ENCODE results near the gene AVPR2. TPM values are rescaled to one million over a fixed set of nuclear protein-coding genes. Genes with fewer than 3 reads are reported as not detected.

AVPR2 gene
- polyA plus RNA-seq, 1 experiment: not detected

- TF ChIP-seq, protein P1, sequence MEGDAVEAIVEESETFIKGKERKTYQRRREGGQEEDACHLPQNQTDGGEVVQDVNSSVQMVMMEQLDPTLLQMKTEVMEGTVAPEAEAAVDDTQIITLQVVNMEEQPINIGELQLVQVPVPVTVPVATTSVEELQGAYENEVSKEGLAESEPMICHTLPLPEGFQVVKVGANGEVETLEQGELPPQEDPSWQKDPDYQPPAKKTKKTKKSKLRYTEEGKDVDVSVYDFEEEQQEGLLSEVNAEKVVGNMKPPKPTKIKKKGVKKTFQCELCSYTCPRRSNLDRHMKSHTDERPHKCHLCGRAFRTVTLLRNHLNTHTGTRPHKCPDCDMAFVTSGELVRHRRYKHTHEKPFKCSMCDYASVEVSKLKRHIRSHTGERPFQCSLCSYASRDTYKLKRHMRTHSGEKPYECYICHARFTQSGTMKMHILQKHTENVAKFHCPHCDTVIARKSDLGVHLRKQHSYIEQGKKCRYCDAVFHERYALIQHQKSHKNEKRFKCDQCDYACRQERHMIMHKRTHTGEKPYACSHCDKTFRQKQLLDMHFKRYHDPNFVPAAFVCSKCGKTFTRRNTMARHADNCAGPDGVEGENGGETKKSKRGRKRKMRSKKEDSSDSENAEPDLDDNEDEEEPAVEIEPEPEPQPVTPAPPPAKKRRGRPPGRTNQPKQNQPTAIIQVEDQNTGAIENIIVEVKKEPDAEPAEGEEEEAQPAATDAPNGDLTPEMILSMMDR (IDR thresholded peaks at IDR 0.05; ENCODE audit: low read depth, low read length): peak; percentile 29
- H3K9me3 ChIP-seq (ENCODE audit: control insufficient read depth, insufficient read depth, low read length): no peaks in the 10 kb centered on the region
- peaks cover 2% of the 10 kb centered on the region for H3K27me3 ChIP-seq (ENCODE audit: control insufficient read depth, insufficient read depth, low read length)
- CTCF ChIA-PET: interaction anchor here (0.7 to 1.7 kb wide), 4 partner anchors 17 to 164 kb away, joined by 3 to 5 read pairs (median 4); partner anchors contain the start of genes PLXNB3 and RENBP
- peak overlapping the region; percentile 62 for H3K4me3 ChIP-seq (ENCODE audit: low read depth, low read length)
- POLR2A ChIA-PET: interaction anchor here (0.6 to 0.8 kb wide), 3 partner anchors 18 to 162 kb away, joined by 3 to 4 read pairs (median 3); no protein-coding TSS in a partner anchor
- H3K27ac ChIP-seq (ENCODE audit: low read depth, low read length): peak overlapping the region; percentile 77
- DNase-seq (ENCODE audit: low read depth, low spot score): peak; percentile 94
Observed at GRCh38 chrX:153927922-153928760, 23.7 kb downstream of the AVPR2 start.

- Histone ChIP-seq H3K9me3 (ENCODE audit: control insufficient read depth, insufficient read depth, low read length) (no peaks in the 10 kb centered on the region), H3K4me3 (ENCODE audit: low read depth, low read length) (no peak overlapping the region), H3K27me3 (ENCODE audit: control insufficient read depth, insufficient read depth, low read length) (peaks cover 2% of the 10 kb centered on the region), H3K27ac (ENCODE audit: low read depth, low read length) (peak overlapping the region; percentile 21)
- TF ChIP-seq, protein P1 (IDR thresholded peaks at IDR 0.05; ENCODE audit: low read depth, low read length): no peak
- DNase-seq (ENCODE audit: low read depth, low spot score): no peak
- ChIA-PET CTCF (interaction anchor here (0.7 to 1.7 kb wide), 3 partner anchors 18 to 165 kb away, joined by 3 to 5 read pairs (median 4); partner anchors contain the start of gene PLXNB3), POLR2A (interaction anchor here (0.6 to 0.8 kb wide), 3 partner anchors 17 to 163 kb away, joined by 3 to 4 read pairs (median 3); no protein-coding TSS in a partner anchor)
Observed at GRCh38 chrX:153928846-153929245, 24.4 kb downstream of the AVPR2 start.

- CTCF ChIA-PET: no interaction called here
- POLR2A ChIA-PET: no interaction called here
- no peak for DNase-seq (ENCODE audit: low read depth, low spot score)
- no peak overlapping the region for H3K27ac ChIP-seq (ENCODE audit: low read depth, low read length)
- peaks cover 2% of the 10 kb centered on the region for H3K27me3 ChIP-seq (ENCODE audit: control insufficient read depth, insufficient read depth, low read length)
- H3K9me3 ChIP-seq (ENCODE audit: control insufficient read depth, insufficient read depth, low read length): no peaks in the 10 kb centered on the region
- TF ChIP-seq, protein P1 (IDR thresholded peaks at IDR 0.05; ENCODE audit: low read depth, low read length): no peak
- no peak overlapping the region for H3K4me3 ChIP-seq (ENCODE audit: low read depth, low read length)
Observed at GRCh38 chrX:153929576-153929975, 25.1 kb downstream of the AVPR2 start.

DNA sequence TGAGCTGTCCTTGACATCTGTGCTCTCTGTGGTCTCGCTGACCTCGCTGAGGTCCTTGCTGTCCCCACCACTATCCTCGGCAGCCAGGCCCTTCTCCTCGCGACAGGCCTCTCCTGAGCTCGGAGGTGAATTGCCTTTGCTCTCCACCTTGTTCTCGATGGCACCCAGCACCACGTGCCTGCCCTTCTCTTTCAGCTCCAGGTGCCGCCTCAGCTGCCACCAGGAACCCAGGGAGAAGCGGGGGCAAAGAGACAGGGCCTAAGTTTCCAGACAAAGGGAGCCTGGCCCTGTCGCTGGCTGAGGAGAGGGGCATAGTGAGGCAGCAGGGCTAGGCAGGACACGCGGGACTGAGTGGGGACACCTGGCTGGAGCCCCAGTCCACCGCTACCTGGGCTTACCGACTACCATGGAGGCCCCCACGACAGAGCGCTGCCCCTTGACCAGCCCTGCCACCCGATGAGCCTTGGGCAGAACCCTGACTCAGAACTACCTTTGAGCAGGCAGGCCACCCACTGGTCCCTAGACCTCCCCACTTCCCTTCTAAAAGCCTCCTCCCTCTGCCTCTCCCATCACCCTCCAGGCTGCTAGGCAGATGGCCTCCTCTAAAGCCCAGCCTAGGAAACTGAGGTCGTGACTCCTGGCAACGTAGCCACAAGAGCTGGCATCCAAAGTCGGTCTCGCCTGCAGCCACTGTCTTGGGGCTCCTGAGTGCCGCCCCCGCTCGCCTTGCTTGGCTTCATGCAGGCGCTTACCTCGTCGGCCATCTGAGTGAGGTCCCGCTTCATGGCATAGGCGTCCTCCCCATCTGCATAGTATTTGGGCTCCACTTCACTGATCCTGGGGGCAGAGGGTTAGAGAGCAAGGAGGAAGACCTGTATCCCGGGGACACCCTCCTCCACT is 25.8 kb downstream of the AVPR2 start:
- TF ChIP-seq, protein P1 (IDR thresholded peaks at IDR 0.05; ENCODE audit: low read depth, low read length): no peak
- Histone ChIP-seq H3K9me3 (ENCODE audit: control insufficient read depth, insufficient read depth, low read length) (no peaks in the 10 kb centered on the region), H3K4me3 (ENCODE audit: low read depth, low read length) (no peak overlapping the region), H3K27ac (ENCODE audit: low read depth, low read length) (no peak overlapping the region), H3K27me3 (ENCODE audit: control insufficient read depth, insufficient read depth, low read length) (peaks cover 2% of the 10 kb centered on the region)
- POLR2A ChIA-PET: no interaction called here
- DNase-seq (ENCODE audit: low read depth, low spot score): no peak
- CTCF ChIA-PET: interaction anchor here (2.9 kb wide), 1 partner anchor 17 kb away, joined by 9 read pairs; no protein-coding TSS in a partner anchor

Measured in AG04450 (cell line).